Measurements from ENCODE around the gene VCAN.

Gene VCAN

GRCh38 chr5:83531661-83532060 lies 60.1 kb downstream of the VCAN start:
- DNase-seq (ENCODE audit: low read depth) = no peak

- no peak for DNase-seq (ENCODE audit: low read depth)
Observed at GRCh38 chr5:83538786-83539462, 67.4 kb downstream of the VCAN start.

GRCh38 chr5:83539463-83539790 lies 67.9 kb downstream of the VCAN start:
- no peak for DNase-seq (ENCODE audit: low read depth)

- no peak for DNase-seq (ENCODE audit: low read depth)
Observed at GRCh38 chr5:83540105-83540504, 68.6 kb downstream of the VCAN start.

GRCh38 chr5:83540783-83541182 lies 69.2 kb downstream of the VCAN start:
- no peak for DNase-seq (ENCODE audit: low read depth)

- DNase-seq (ENCODE audit: low read depth) = no peak
Observed at GRCh38 chr5:83542839-83543238, 71.3 kb downstream of the VCAN start.

- no peak for DNase-seq (ENCODE audit: low read depth)
Observed at GRCh38 chr5:83543898-83544297, 72.4 kb downstream of the VCAN start.

GRCh38 chr5:83547161-83547560 lies 75.6 kb downstream of the VCAN start:
- no peak for DNase-seq (ENCODE audit: low read depth)

- DNase-seq (ENCODE audit: low read depth) = no peak
Observed at GRCh38 chr5:83547889-83548288, 76.3 kb downstream of the VCAN start.

GRCh38 chr5:83548581-83548980 lies 77.0 kb downstream of the VCAN start:
- DNase-seq (ENCODE audit: low read depth) = no peak

- DNase-seq (ENCODE audit: low read depth) = no peak
Observed at GRCh38 chr5:83549076-83549475, 77.5 kb downstream of the VCAN start.

GRCh38 chr5:83549674-83550073 lies 78.1 kb downstream of the VCAN start:
- DNase-seq (ENCODE audit: low read depth) = no peak

- no peak for DNase-seq (ENCODE audit: low read depth)
Observed at GRCh38 chr5:83551821-83552220, 80.3 kb downstream of the VCAN start.

GRCh38 chr5:83552275-83552674 lies 80.7 kb downstream of the VCAN start:
- no peak for DNase-seq (ENCODE audit: low read depth)

- DNase-seq (ENCODE audit: low read depth) = no peak
Observed at GRCh38 chr5:83553000-83553486, 81.5 kb downstream of the VCAN start.

GRCh38 chr5:83554133-83554532 lies 82.6 kb downstream of the VCAN start:
- no peak for DNase-seq (ENCODE audit: low read depth)

- DNase-seq (ENCODE audit: low read depth) = no peak
Observed at GRCh38 chr5:83554686-83555085, 83.1 kb downstream of the VCAN start.

- DNase-seq (ENCODE audit: low read depth) = no peak
Observed at GRCh38 chr5:83555263-83555662, 83.7 kb downstream of the VCAN start.

GRCh38 chr5:83556190-83556589 lies 84.6 kb downstream of the VCAN start:
- no peak for DNase-seq (ENCODE audit: low read depth)

GRCh38 chr5:83559118-83559785 lies 87.7 kb downstream of the VCAN start:
- DNase-seq (ENCODE audit: low read depth) = no peak

GRCh38 chr5:83562071-83562606 lies 90.6 kb downstream of the VCAN start:
- no peak for DNase-seq (ENCODE audit: low read depth)

GRCh38 chr5:83562791-83563557 lies 91.4 kb downstream of the VCAN start:
- no peak for DNase-seq (ENCODE audit: low read depth)

- no peak for DNase-seq (ENCODE audit: low read depth)
Observed at GRCh38 chr5:83563631-83564030, 92.1 kb downstream of the VCAN start.

All from activated T-cell treated with anti-CD3 and anti-CD28 coated beads for 24 hours (primary cell).